Smooth muscle cell (in vitro differentiated cells): ENCODE data around the gene AKAP1. TPM values are rescaled to one million over a fixed set of nuclear protein-coding genes. Genes with fewer than 3 reads are reported as not detected.

Source experiments
- DNase-seq: peaks from one replicate; lab custom pipeline; 2025; ENCODE audit not compliant: unreplicated experiment; lab: John Stamatoyannopoulos, UW
- H2AFZ ChIP-seq: fragments of 200-600 bp; sonication (generic); 2 replicates; pipeline ENCODE4 v1.6.0; 2016; ENCODE audit warnings: antibody characterized with exemption, low read depth, mild to moderate bottlenecking
- H3F3A ChIP-seq: fragments of 200-600 bp; sonication (generic); 2 replicates; pipeline ENCODE4 v1.6.0; 2017; ENCODE audit warnings: antibody characterized with exemption, low read depth
- H3K27ac ChIP-seq: fragments of 200-600 bp; sonication (generic); 2 replicates; pipeline ENCODE4 v1.5.1; 2016; ENCODE audit warnings: low read depth, mild to moderate bottlenecking
- H3K27me3 ChIP-seq: fragments of 200-600 bp; sonication (generic); 2 replicates; pipeline ENCODE4 v1.6.1; 2016; ENCODE audit warnings: low read depth, mild to moderate bottlenecking
- H3K36me3 ChIP-seq: fragments of 200-600 bp; sonication (generic); 2 replicates; pipeline ENCODE4 v1.5.1; 2016; ENCODE audit warnings: low read depth
- H3K4me1 ChIP-seq: fragments of 200-600 bp; sonication (generic); 2 replicates; pipeline ENCODE4 v1.5.1; 2016; ENCODE audit warnings: low read depth
- H3K4me2 ChIP-seq: fragments of 200-600 bp; sonication (generic); 2 replicates; pipeline ENCODE4 v1.6.0; 2016; ENCODE audit warnings: mild to moderate bottlenecking
- H3K4me3 ChIP-seq: fragments of 200-600 bp; sonication (generic); 2 replicates; pipeline ENCODE4 v1.5.1; 2016; ENCODE audit warnings: mild to moderate bottlenecking
- H3K79me2 ChIP-seq: fragments of 200-600 bp; sonication (generic); 2 replicates; pipeline ENCODE4 v1.6.0; 2016; ENCODE audit warnings: low read depth, mild to moderate bottlenecking
- H3K9ac ChIP-seq: fragments of 200-600 bp; sonication (generic); 2 replicates; pipeline ENCODE4 v1.6.0; 2016; ENCODE audit warnings: low read depth
- H3K9me3 ChIP-seq: fragments of 200-600 bp; sonication (generic); replicated peaks from 2 replicates; pipeline ENCODE4 v1.5.1; 2016; ENCODE audit warnings: low read depth
- H4K20me1 ChIP-seq: fragments of 200-600 bp; sonication (generic); 2 replicates; pipeline ENCODE4 v1.6.0; 2016; ENCODE audit warnings: low read depth
- CTCF ChIP-seq: fragments of 200-600 bp; sonication (generic); IDR thresholded peaks from 2 replicates; pipeline ENCODE4 v1.5.1; 2017; ENCODE audit warnings: borderline replicate concordance, mild to moderate bottlenecking, antibody characterized with exemption; ENCODE audit not compliant: insufficient read depth, poor library complexity, severe bottlenecking
- WGBS: methylation state at CpG from one replicate; pipeline ENCODE4 v1.1.7; 2016; ENCODE audit warnings: low lambda C conversion rate; 5-methylcytosine and 5-hydroxymethylcytosine counted together
- polyA plus RNA-seq: library from polyadenylated mRNA; unstranded; fragments of >200 nt; fragmentation: Nextera tagmentation; extraction: Ambion mirVana; gene quantifications from 2 replicates; pipeline ENCODE4 v1.2.1, GENCODE V29; 2016
- total RNA-seq: library from RNA; depleted of rRNA; stranded (reverse); fragments of >200 nt; gene quantifications from 2 replicates; pipeline ENCODE4 v1.2.3, GENCODE V29; 2014

Gene AKAP1
- total and polyA plus RNA-seq, 2 experiments from 2014 or later, result 5.8 to 6.2 TPM

GRCh38 chr17:57086069-57086930 is 1.3 kb downstream of the AKAP1 start:
- Histone ChIP-seq H3K27ac (no peak overlapping the region), H3F3A (peaks cover 4% of the 10 kb centered on the region), H3K79me2 (no peaks in the 10 kb centered on the region), H3K36me3 (no peaks in the 10 kb centered on the region), H2AFZ (peak overlapping the region; percentile 68), H4K20me1 (peaks cover 24% of the 10 kb centered on the region), H3K9ac (peak overlapping the region; percentile 23), H3K4me3 (peak overlapping the region; percentile 98), H3K27me3 (no peaks in the 10 kb centered on the region), H3K4me2 (peak overlapping the region; percentile 98), H3K9me3 (no peaks in the 10 kb centered on the region), H3K4me1 (peaks cover 4% of the 10 kb centered on the region)
- DNase-seq, result no peak
- 3% methylated on average over 45 of the region's 45 CpGs for WGBS
- no peak for TF ChIP-seq CTCF

GRCh38 chr17:57088298-57088697 is 3.3 kb downstream of the AKAP1 start:
- Histone ChIP-seq H3K9ac (no peak overlapping the region), H3K27me3 (peaks cover 3% of the 10 kb centered on the region), H3K4me3 (no peak overlapping the region), H4K20me1 (peaks cover 31% of the 10 kb centered on the region), H3K27ac (no peak overlapping the region), H3K4me1 (peaks cover 9% of the 10 kb centered on the region), H3K4me2 (no peak overlapping the region), H2AFZ (no peak overlapping the region), H3F3A (no peaks in the 10 kb centered on the region), H3K79me2 (no peaks in the 10 kb centered on the region), H3K9me3 (no peaks in the 10 kb centered on the region), H3K36me3 (no peaks in the 10 kb centered on the region)
- no peak for TF ChIP-seq CTCF
- WGBS, result 71% methylated on average over 1 of the region's 1 CpG
- no peak for DNase-seq

GRCh38 chr17:57089391-57089790 is 4.3 kb downstream of the AKAP1 start:
- H3K79me2 ChIP-seq, result no peaks in the 10 kb centered on the region
- peaks cover 31% of the 10 kb centered on the region for H4K20me1 ChIP-seq
- H3K9ac ChIP-seq, result no peak overlapping the region
- no peak overlapping the region for H3K27ac ChIP-seq
- H3K27me3 ChIP-seq, result peaks cover 3% of the 10 kb centered on the region
- peaks cover 6% of the 10 kb centered on the region for H3K4me1 ChIP-seq
- TF ChIP-seq CTCF, result no peak
- no peak for DNase-seq
- no peaks in the 10 kb centered on the region for H3K36me3 ChIP-seq
- WGBS, result 93% methylated on average over 6 of the region's 6 CpGs
- no peaks in the 10 kb centered on the region for H3K9me3 ChIP-seq
- no peak overlapping the region for H3K4me3 ChIP-seq
- no peaks in the 10 kb centered on the region for H3F3A ChIP-seq
- H2AFZ ChIP-seq, result no peak overlapping the region
- H3K4me2 ChIP-seq, result no peak overlapping the region
